AG04449 (cell line): ENCODE measurements around the gene TENM3.
A peak's percentile ranks its signal among the peaks of the same experiment; 100 is the strongest.

ENCODE experiments used
- CTCF ChIA-PET: fragments of 350-600 bp; formaldehyde crosslinking; extraction: SDS; loops from one replicate; lab custom pipeline; 2021; ENCODE audit warnings: antibody characterized with exemption; lab: Yijun Ruan, JAX
- POLR2A ChIA-PET: fragments of 400-600, 350-600 bp; formaldehyde crosslinking; extraction: SDS; loops from one replicate; lab custom pipeline; 2020; ENCODE audit warnings: antibody characterized with exemption, inconsistent platforms; lab: Yijun Ruan, JAX
- DNase-seq: peaks from one replicate; pipeline ENCODE4 v3.0.0-alpha.2; 2010; ENCODE audit warnings: low read depth, low spot score
- H3K4me3 ChIP-seq: 2 replicates; pipeline ENCODE4 v1.5.1; 2011; ENCODE audit warnings: low read depth, mild to moderate bottlenecking, control low read depth, low read length
- CTCF ChIP-seq: IDR thresholded peaks from one replicate; pipeline ENCODE4 v1.5.1; 2011; ENCODE audit warnings: mild to moderate bottlenecking, moderate library complexity, low read length, control low read depth, inconsistent platforms; ENCODE audit not compliant: insufficient read depth; ENCODE audit errors: missing control alignments

TENM3 gene

GRCh38 chr4:182351485-182351884 is 108.3 kb downstream of the TENM3 start:
- H3K4me3 ChIP-seq = no peak overlapping the region
- DNase-seq = no peak
- POLR2A ChIA-PET = no interaction called here
- CTCF ChIA-PET = no interaction called here
- TF ChIP-seq CTCF = no peak

GRCh38 chr4:182354106-182354505 is 110.9 kb downstream of the TENM3 start:
- H3K4me3 ChIP-seq = no peak overlapping the region
- TF ChIP-seq CTCF = no peak
- no peak for DNase-seq
- ChIA-PET POLR2A (no interaction called here), CTCF (interaction anchor here (0.6 kb wide), 1 partner anchor 17 kb away, joined by 3 read pairs; no protein-coding TSS in a partner anchor)

- DNase-seq = no peak
- TF ChIP-seq CTCF = no peak
- H3K4me3 ChIP-seq = no peak overlapping the region
- ChIA-PET CTCF (no interaction called here), POLR2A (no interaction called here)
Observed at GRCh38 chr4:182354867-182355266, 111.7 kb downstream of the TENM3 start.

GRCh38 chr4:182367153-182367552 is 124.0 kb downstream of the TENM3 start:
- no peak for TF ChIP-seq CTCF
- ChIA-PET CTCF (no interaction called here), POLR2A (no interaction called here)
- H3K4me3 ChIP-seq = no peak overlapping the region
- DNase-seq = no peak

- ChIA-PET POLR2A (no interaction called here), CTCF (no interaction called here)
- H3K4me3 ChIP-seq = no peak overlapping the region
- no peak for TF ChIP-seq CTCF
- DNase-seq = peak; percentile 16
Observed at GRCh38 chr4:182369211-182369610, 126.0 kb downstream of the TENM3 start.

- no peak for DNase-seq
- no peak overlapping the region for H3K4me3 ChIP-seq
- POLR2A ChIA-PET = no interaction called here
- CTCF ChIA-PET = no interaction called here
- TF ChIP-seq CTCF = no peak
Observed at GRCh38 chr4:182370491-182370890, 127.3 kb downstream of the TENM3 start.
